ENCODE measurements around the gene BDKRB2. TPM values are rescaled to one million over a fixed set of nuclear protein-coding genes. Genes with fewer than 3 reads are reported as not detected.

BDKRB2 gene
- total RNA-seq, 1 donor, result 23.1 TPM

- H3K4me3 ChIP-seq (ENCODE audit: low read depth, low read length), result no peak overlapping the region
- TF ChIP-seq, protein P1, sequence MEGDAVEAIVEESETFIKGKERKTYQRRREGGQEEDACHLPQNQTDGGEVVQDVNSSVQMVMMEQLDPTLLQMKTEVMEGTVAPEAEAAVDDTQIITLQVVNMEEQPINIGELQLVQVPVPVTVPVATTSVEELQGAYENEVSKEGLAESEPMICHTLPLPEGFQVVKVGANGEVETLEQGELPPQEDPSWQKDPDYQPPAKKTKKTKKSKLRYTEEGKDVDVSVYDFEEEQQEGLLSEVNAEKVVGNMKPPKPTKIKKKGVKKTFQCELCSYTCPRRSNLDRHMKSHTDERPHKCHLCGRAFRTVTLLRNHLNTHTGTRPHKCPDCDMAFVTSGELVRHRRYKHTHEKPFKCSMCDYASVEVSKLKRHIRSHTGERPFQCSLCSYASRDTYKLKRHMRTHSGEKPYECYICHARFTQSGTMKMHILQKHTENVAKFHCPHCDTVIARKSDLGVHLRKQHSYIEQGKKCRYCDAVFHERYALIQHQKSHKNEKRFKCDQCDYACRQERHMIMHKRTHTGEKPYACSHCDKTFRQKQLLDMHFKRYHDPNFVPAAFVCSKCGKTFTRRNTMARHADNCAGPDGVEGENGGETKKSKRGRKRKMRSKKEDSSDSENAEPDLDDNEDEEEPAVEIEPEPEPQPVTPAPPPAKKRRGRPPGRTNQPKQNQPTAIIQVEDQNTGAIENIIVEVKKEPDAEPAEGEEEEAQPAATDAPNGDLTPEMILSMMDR (IDR thresholded peaks at IDR 0.05; ENCODE audit: insufficient read depth, low read length), result no peak
- peak; percentile 76 for DNase-seq (ENCODE audit: low read depth)
Measured at GRCh38 chr14:96167224-96168148, 37.2 kb upstream of the BDKRB2 start.

- H3K4me3 ChIP-seq (ENCODE audit: low read depth, low read length), result no peak overlapping the region
- TF ChIP-seq, protein P1 (IDR thresholded peaks at IDR 0.05; ENCODE audit: insufficient read depth, low read length), result no peak
- DNase-seq (ENCODE audit: low read depth), result no peak
Measured at GRCh38 chr14:96168581-96168980, 36.1 kb upstream of the BDKRB2 start.

DNA sequence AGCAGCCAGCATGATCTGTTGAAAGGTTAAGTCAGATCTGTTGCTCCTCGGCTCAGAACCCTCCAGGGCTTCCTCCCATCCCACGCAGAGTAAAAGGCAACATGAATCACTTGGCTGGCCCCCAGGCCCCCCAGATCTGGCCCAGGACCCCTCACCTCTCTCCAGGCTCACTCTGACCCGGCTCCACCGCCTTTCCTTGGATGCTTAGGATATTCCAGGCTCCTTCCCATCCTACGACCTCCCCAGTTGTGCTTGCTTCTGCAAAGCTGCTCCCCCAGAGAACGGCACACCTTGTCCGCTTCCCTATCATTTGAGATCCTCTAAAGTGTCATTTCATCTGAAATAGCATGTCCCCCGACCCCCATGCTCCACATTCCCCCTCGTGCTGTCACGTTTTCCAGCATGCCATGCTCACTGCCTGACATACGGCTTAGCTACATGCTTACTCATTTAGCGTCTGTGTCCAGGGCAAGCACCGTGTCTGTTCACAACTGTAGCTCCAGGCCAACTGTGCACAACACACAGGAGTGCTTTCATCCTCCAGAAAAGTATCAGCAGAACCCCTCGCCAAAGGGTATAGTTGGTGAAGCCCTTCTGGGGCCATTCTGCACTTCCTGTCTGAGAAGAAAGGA, 33.6 kb upstream of the BDKRB2 start:
- no peak overlapping the region for H3K4me3 ChIP-seq (ENCODE audit: low read depth, low read length)
- TF ChIP-seq, protein P1 (IDR thresholded peaks at IDR 0.05; ENCODE audit: insufficient read depth, low read length), result no peak
- no peak for DNase-seq (ENCODE audit: low read depth)

DNA sequence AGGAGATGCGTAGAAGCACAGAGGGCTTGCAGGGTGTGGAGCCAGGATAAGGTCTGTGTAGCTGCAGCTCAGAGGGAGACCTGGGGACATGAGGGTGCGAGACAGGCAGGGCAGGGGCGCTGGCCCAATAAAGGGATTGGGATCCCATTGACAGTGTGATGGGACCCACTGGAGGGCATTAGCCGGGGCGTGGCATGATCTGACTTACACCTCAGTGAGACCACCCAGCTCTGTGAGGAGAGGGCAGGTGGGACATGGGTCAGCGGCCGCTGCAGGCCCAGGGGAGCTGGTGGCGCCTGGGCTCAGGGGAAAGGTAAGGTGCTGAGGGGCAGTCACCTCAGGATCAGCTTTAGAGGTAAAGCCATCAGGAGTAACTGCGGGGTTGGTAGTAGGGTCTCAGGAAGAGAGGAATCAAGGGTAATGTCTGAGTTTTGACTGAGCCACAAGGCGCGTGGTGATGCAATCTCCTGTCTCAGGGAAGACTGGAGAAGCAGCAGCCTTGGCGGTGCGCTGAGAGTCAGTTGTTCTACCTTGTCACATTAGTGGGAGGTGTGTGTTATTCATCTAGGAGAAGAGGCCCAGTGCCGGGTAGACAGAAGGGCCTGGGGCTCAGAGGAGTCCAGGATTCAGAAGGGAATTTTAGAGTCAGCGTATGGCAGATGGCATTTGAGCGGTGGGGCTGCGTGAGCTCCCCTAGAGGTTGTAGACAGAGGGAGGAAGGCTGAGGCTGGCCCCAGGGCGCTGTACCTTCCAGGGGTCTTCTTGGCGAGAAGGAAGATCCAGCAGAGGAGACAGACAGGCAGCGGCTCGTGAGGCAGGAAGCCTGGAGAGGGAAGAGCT, 30.8 kb upstream of the BDKRB2 start:
- no peak for DNase-seq (ENCODE audit: low read depth)
- no peak overlapping the region for H3K4me3 ChIP-seq (ENCODE audit: low read depth, low read length)
- TF ChIP-seq, protein P1 (IDR thresholded peaks at IDR 0.05; ENCODE audit: insufficient read depth, low read length), result no peak

- peak; percentile 84 for DNase-seq (ENCODE audit: low read depth)
- no peak overlapping the region for H3K4me3 ChIP-seq (ENCODE audit: low read depth, low read length)
- TF ChIP-seq, protein P1 (IDR thresholded peaks at IDR 0.05; ENCODE audit: insufficient read depth, low read length), result no peak
Measured at GRCh38 chr14:96176275-96176674, 28.4 kb upstream of the BDKRB2 start.

GRCh38 chr14:96176811-96177211, 27.8 kb upstream of the BDKRB2 start:
- peak; percentile 99 for DNase-seq (ENCODE audit: low read depth)
- TF ChIP-seq, protein P1 (IDR thresholded peaks at IDR 0.05; ENCODE audit: insufficient read depth, low read length), result no peak
- H3K4me3 ChIP-seq (ENCODE audit: low read depth, low read length), result no peak overlapping the region
